Activated T-cell treated with anti-CD3 and anti-CD28 coated beads for 1 hour (primary cell): ENCODE measurements around the gene PRKAB2.
"Not testable (repeated sequence)": the region's sequence is repeated elsewhere in the genome, so short reads cannot be mapped to it uniquely, and the experiment has no call there.

Source experiments
- DNase-seq: peaks from one replicate; pipeline ENCODE4 v3.0.0-alpha.2; 2020; ENCODE audit warnings: low read depth

PRKAB2 gene

DNA sequence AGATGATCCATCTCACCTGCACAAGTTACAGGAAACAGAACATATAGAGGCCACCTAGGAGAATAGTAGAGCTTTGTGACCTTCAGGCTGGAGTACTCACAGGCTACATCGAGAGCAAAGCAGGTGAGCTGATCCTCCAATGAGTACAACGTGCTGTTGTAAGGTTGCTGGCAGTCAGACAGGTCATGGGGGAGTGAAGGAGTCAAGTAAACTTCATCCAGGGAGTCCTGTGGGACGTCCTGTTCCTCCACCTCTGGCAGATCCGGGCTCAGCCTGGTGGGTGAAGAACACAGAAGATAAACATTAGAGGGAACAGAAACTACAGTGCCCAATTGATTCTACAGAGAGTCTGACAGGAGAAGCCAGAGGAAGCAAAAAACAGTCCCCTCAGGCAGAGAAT, 62.5 kb downstream of the PRKAB2 start:
- no peak for DNase-seq

DNA sequence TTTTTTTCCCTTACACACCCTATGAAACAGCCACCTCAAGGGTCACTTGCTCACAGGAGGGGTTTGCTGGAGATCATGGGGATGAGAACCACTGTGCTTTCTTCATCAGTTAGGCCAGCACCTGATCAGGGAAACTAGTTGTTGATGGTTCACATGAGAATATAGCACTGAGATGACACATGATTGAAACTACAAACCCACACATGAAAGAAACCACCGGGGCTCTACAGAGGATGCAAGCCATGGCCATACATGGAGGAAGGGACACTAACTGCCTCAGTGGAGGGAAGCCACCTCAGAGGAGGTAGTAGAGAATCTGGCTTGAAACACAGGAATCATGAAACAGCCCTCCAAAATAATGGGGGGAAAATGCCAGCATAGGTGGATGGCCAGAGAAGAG, 63.2 kb downstream of the PRKAB2 start:
- DNase-seq = no peak

DNA sequence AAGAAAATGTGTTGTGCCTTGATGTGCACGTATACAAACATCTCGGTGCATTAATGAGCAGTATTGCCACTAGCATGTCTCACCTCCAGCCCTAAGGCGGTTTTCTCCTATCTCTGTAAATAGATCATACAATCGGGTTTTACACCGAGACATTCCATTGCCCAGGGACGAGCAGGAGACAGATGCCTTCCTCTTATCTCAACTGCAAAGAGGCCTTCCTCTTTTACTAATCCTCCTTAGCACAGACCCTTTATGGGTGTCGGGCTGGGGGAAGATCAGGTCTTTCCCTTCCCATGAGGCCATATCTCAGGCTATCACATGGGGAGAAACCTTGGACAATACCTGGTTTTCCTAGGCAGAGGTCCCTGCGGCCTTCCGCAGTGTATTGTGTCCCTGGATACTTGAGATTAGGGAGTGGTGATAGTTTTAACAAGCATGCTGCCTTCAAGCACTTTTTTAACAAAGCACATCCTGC, 65.8 kb downstream of the PRKAB2 start:
- DNase-seq = not testable (repeated sequence)

DNA sequence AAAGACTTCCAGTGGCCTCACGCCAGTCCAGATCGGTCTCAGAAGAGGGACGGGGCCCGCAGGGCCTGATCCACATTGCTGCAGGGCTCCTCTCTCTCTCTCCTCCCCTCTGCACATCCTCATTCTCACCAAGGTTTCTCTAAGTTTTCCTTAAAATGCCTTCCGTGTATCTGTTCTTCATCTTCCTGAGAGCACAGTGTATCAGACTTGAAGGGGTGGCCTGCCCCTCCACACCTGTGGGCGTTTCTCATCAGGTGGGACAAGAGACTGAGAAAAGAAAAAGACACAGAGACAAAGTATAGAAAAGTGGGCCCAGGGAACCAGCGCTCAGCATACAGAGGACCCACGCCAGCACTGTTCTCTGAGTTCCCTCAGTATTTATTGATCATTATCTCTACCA, 66.4 kb downstream of the PRKAB2 start:
- no peak for DNase-seq
